HL-60/S4 treated with phorbol 12-myristate 13-acetate at 8.2 ng/mL for 4 days and 3 days (cell line): ENCODE measurements around the gene ATP2B3.

Source experiments
- in situ Hi-C: fragments of 300-500 bp; cut with MboI; formaldehyde crosslinking; loops from 2 replicates; pipeline ENCODE4 v1.15.0; 2022; ENCODE audit warnings: low sequenced_read_pairs

ATP2B3 gene

GRCh38 chrX:153608376-153608775 lies 90.9 kb downstream of the ATP2B3 start:
- in situ Hi-C loops = no loop called here

DNA sequence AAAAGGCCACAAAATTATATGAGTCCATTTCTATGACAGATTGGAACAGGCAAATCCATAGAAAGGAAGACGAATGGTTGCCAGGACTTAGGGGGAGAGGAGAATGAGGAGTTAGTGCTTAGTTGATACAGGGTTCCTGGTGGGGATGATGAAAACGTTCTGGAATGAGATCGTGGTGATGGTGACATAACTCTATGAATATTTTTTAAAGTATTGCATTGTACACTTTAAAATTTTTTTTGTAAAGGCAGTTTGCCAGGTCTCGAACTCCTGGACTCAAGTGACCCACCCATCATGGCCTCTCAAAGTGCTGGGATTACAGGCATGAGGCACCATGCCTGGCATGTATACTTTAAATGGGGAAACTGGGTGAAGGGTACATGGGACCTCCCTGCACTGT lies 91.4 kb downstream of the ATP2B3 start:
- in situ Hi-C loops = no loop called here

GRCh38 chrX:153609917-153610835 lies 92.7 kb downstream of the ATP2B3 start:
- in situ Hi-C loops = no loop called here

GRCh38 chrX:153610836-153611213 lies 93.4 kb downstream of the ATP2B3 start:
- in situ Hi-C loops = no loop called here

DNA sequence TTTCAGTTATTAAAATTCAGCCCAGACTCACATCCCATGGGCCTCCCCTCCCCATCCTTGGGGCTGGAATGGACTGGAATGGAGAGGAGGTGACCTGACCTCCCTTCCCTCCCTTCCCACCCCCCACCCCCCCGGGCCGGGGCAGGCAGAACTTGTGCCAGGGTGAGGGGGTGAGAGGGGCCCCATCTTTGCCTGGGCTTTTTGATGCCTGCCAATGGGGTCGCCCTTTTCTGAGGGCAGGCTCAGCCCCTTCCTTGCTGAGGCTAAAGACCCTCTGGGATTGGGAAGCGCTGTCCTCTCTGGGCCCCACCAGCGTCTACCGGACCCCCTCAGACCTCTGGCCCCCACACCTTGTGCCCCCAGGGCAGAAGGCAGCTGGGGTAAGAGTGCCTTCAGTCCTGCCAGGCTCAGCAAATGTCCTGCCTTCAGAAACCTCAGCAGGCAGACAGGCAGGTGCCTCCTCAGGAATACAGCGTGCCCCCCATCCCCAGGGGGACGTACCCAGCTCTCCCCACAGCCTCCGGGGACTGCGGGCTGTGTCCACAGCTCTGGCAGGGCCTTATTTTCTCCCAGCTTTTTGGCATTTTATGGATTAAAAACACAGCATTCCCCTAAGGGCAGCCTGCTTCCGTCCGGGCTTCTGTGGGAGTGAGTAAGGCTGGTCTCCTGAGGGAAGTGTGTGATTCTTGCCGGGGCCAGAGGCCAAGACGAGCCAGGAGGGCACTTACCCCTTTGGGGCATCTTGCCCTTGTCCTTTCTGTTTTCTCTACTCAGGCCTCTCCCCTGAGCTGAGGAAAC lies 94.1 kb downstream of the ATP2B3 start:
- in situ Hi-C loops = no loop called here

GRCh38 chrX:153612413-153612812 lies 95.0 kb downstream of the ATP2B3 start:
- in situ Hi-C loops = no loop called here

GRCh38 chrX:153614818-153615217 lies 97.4 kb downstream of the ATP2B3 start:
- in situ Hi-C loops = no loop called here

- in situ Hi-C loops = no loop called here
These were observed 103.1 kb downstream of the ATP2B3 start for GRCh38 chrX:153620576-153620975.

GRCh38 chrX:153621949-153622598 lies 104.6 kb downstream of the ATP2B3 start:
- in situ Hi-C loops = no loop called here

DNA sequence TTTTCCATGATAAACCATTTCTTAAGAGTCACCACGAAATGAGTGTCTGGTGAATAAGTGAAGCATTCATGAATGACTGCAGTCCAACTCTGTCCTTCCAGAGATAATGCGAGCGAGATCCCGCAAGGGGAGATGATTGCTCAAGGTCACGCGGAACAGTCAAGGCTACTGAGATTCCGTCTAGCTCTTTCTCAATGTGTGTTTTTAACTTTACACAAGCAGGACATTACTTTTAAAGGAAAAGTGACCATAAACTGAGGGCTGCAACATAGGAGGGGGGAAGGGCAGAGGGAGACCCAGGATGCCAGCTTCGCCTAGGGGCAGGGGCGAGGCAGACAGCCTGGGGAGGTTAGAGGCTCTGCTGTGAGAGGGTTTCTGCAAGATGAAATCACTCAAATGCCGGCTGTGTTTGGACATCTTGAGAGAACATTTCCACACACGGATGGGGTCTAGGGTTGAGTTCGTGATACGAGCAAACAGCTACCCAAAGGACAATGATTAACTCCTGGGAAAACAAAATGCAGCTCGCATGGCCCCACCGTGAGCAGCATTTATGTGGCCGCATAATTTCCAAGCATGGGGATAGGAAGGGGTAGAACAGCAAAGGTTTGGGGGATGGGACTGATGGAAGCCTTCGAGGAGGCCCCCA lies 105.3 kb downstream of the ATP2B3 start:
- in situ Hi-C loops = no loop called here

GRCh38 chrX:153623310-153624029 lies 106.0 kb downstream of the ATP2B3 start:
- in situ Hi-C loops = no loop called here

GRCh38 chrX:153624196-153625091 lies 107.0 kb downstream of the ATP2B3 start:
- in situ Hi-C loops = no loop called here

GRCh38 chrX:153625271-153626024 lies 108.0 kb downstream of the ATP2B3 start:
- in situ Hi-C loops = no loop called here

DNA sequence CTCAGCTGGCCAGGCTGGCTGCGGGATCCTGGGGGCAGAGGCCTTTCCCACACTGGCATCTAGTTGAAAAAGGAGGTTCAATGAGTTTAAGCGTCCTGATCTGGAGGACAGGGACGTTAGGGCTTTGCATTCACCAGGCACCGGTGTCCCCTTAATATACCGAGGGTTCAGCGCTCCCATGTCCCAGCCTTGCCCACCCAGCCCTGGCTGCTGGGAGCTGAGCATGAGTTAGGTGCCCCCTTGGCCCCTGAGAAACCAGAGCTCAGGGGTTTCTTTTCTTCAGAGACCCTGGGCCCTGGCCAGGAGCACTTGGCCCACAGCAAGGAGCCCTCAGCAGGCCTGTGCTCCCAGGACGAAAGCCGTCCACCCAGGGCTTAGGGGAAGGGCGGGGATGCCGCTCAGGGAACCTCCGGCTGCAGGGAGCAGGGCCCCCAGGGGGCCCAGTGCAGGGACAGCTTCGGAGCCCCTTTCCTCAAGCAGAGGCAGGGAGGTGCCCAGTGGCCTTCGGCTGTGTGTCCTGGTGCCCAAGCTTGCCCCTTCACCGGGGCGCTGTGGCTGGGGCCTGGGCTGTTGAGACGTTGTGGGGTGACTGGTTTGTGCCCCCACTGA lies 108.7 kb downstream of the ATP2B3 start:
- in situ Hi-C loops = no loop called here

DNA sequence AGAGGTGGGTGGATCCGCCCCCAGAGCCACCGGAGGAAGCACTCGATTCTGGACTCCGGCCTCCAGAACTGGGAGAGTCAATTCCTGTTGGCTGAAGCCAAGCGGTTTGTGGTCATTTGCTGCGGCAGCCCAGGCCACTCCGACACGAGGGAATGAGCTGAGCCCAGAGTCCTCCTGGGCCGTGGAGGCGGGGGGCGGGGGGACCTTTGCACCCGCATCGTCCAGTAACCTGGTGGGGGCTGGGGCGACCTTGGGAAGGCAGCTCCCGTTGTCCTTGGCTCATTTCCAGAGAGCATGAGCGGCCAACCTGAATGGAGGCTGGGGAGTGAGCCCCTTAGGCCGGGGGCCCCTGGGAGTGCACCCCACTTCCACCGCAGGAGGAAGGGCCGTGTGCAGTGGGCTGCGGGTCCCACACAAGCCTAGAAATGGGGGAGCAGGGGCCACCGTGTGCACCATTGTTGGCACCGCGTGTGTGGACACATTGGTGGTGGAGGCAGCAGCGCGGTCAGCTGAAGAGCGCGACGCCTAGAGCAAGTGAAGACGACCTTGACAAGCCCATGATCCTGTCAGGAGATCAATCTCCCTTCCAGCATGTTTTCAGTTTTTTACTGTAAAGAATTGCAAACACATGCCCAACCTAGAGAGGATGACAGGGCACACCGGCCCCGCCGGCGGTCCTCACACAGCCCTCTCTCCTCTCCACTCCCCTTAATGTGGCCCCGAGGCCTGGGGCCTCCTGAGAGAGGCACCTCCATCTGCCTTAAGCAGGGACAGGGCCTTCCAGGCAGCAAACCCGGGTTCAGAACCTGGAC lies 109.6 kb downstream of the ATP2B3 start:
- in situ Hi-C loops = no loop called here

- in situ Hi-C loops = no loop called here
These were observed 110.3 kb downstream of the ATP2B3 start for GRCh38 chrX:153627675-153628111.

GRCh38 chrX:153628129-153628528 lies 110.7 kb downstream of the ATP2B3 start:
- in situ Hi-C loops = no loop called here
